Heart right ventricle (tissue), 16 donors: ENCODE results near the gene SUGT1. TPM values are rescaled to one million over a fixed set of nuclear protein-coding genes. Genes with fewer than 3 reads are reported as not detected.
A peak's percentile ranks its signal among the peaks of the same experiment; 100 is the strongest.
"Not testable (repeated sequence)": the region's sequence is repeated elsewhere in the genome, so short reads cannot be mapped to it uniquely, and the experiment has no call there.

Source experiments
- ATAC-seq, 8 donors: fragments of 200-7000 bp; cut with Tn5 transposase; one replicate each; pipeline ENCODE4 v1.9.1; 2020; ENCODE audit warnings: mild to moderate bottlenecking in 8 of 8, moderate library complexity in 8 of 8, moderate number of reproducible peaks in 1 of 8
- DNase-seq, 2 donors: peaks; one replicate each; pipeline ENCODE4 v3.0.0-alpha.2; 2020
- H3K27ac ChIP-seq, 10 donors: fragments of 200-600 bp; sonication (generic) in 2 of 10; one replicate each; pipeline versions ENCODE4 v1.5.0 to v1.8.0; 2020 to 2022; ENCODE audit warnings: mild to moderate bottlenecking in 3 of 10
- H3K27me3 ChIP-seq, 7 donors: fragments of 200-600 bp; one replicate each; pipeline ENCODE4 v1.8.0; 2021 to 2022; ENCODE audit warnings: mild to moderate bottlenecking in 2 of 7
- H3K36me3 ChIP-seq, 9 donors: fragments of 200-600 bp; sonication (generic) in 1 of 9; one replicate each; pipeline versions ENCODE4 v1.5.0 to v1.8.0; 2020 to 2022; ENCODE audit warnings: mild to moderate bottlenecking in 2 of 9
- H3K4me1 ChIP-seq, 9 donors: fragments of 200-600 bp; sonication (generic) in 1 of 9; one replicate each; pipeline versions ENCODE4 v1.5.0 to v1.8.0; 2020 to 2022; ENCODE audit warnings: mild to moderate bottlenecking in 4 of 9
- H3K4me3 ChIP-seq, 10 donors: fragments of 200-600 bp; sonication (generic) in 2 of 10; one replicate each; pipeline versions ENCODE4 v1.5.0 to v1.8.0; 2020 to 2022; ENCODE audit warnings: mild to moderate bottlenecking in 7 of 10, moderate library complexity in 2 of 10
- H3K9me3 ChIP-seq, 11 donors: fragments of 200-600 bp in 10 of 11; sonication (generic) in 2 of 11; one replicate each; pipeline versions ENCODE4 v1.5.0 to v1.8.0; 2013 to 2022; ENCODE audit warnings: mild to moderate bottlenecking in 2 of 11, control low read depth in 1 of 11, moderate library complexity in 1 of 11
- WGBS, 2 donors: extraction: QIAGEN DNeasy Blood & Tissue Kit; methylation state at CpG; one replicate each; pipeline ENCODE4 v1.1.7; 2013; ENCODE audit warnings: inconsistent platforms in 1 of 2; 5-methylcytosine and 5-hydroxymethylcytosine counted together
- intact Hi-C, 10 donors: fragments of 100-400 bp; cut with DNase I; formaldehyde crosslinking; loops; one replicate each; pipeline versions ENCODE4 v1.11.1 to v1.14.2; 2022
- polyA plus RNA-seq, 2 donors: library from polyadenylated mRNA; stranded (reverse); fragments of 200-250 nt; gene quantifications; one replicate each; pipeline ENCODE4 v1.2.3, GENCODE V29; 2013
- total RNA-seq, 10 donors: library from RNA; stranded (reverse); fragmentation: NEBNext Ultra II Directional in 3 of 10; extraction: Animal tissue kit (Norgen Biotek cat#: 25700) in 3 of 10; gene quantifications; one replicate each; pipeline versions ENCODE4 v1.2.1 to v1.2.4, GENCODE V29; 2021 to 2023
- TF ChIP-seq, protein P1 (sequence below), 9 donors: fragments of 200-600 bp; sonication (generic) in 2 of 9; IDR thresholded peaks; one replicate each; pipeline versions ENCODE4 v1.5.0 to v1.8.0; 2021 to 2022; ENCODE audit warnings: antibody characterized with exemption in 9 of 9, mild to moderate bottlenecking in 5 of 9, moderate library complexity in 1 of 9
- donor health status: Arrhythmogenic right ventricular cardiomyopathy.
- donor health status: ischemic (EF 13 %, LVEDD 7.1; RV severe dilation, severe dysfunction).
- donor health status: healthy with polysubstance abuse.
- donor health status: DM: no; HTN: yes; CAD: no.
- donor health status: DM: no; HTN: no; CAD: no.
- donor health status: ischemic (EF 25% LVEDD 6.9; RV normal size, moderate dysfunction).
- donor health status: ischemic (EF 25% LVEDD 5.7; RV mildly dilated, moderate dysfunction).
- donor health status: healthy.
- donor health status: DM: yes; HTN: yes; CAD: no.
- donor health status: Ischemic cardiomyopathy.
- donor health status: ischemic (EF 35%, LVEDD 5.7; RV mildly dilated, moderate dysfunction).
- donor health status: nonischemic (EF 11% LVEDD 7.7; RV severe dilation, severe dysfunction).
- donor health status: DM: yes; HTN: yes; CAD: no.
- donor health status: PGD.
- donor health status: ischemic (EF 29% LVEDD 5.4; RV normal size, mild dysfunction).
- donor health status: nonischemic (EF 23%, LVEDD 6.1; RV moderate dilation, normal function).

The SUGT1 gene
- total and polyA plus RNA-seq, 12 donors, result 44.3 to 61.7 (median 54.2) TPM

DNA sequence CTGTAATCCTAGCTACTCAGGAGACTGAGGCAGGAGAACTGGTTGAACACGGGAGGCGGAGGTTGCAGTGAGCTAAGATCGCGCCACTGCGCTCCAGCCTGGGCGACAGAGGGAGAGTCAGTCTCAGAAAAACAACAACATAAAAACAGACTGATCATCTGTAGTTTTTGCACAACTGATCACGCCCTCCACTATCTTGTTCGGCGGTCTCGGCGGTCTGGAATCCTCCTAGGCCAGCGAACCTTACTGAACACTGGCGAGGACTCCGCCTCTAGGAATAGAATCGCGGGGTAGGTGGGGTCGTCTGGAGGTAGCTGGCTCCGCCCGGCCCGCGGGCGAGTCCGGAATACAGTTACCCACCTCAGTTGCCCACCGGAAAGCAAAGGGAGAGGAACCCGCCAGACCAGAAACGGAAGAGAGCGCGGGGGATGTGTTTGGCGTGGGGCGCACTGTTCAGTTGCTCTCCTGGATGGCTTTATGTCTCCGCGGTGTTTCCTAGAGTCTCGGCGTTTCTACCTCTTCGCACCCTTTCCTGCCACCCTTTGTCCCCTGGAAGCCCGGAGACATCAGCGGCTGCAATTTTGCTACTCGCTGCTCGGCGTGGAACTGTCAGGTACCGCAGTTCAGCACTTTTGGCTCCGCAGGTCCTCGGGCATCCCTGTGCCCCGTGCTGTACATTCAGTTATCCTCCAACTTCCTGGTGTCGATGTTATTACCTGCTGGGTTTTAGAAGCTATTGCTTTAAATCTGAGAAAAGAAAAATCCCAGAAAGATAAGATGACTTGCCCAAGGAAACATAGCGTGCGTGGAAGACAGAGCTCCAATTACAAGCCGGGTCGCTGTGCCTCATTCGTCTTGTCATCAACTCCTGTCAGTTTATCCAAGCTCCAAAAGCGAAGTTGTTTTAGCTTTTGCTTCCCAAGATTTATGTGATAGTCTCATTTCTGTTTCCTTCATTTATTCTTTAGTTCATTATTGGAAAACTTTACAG lies 35.3 kb upstream of the SUGT1 start:
- intact Hi-C loops, result loop anchor here in 6 of 10 donors (1.0 to 10.0 kb wide), 4 partner anchors 35 to 347 kb away; partner anchors contain the start of gene SUGT1 (in 6 of the 6)
- Histone ChIP-seq H3K4me1 (peaks cover 0 to 26% (median 4%) of the 10 kb centered on the region in 9 donors), H3K36me3 (peaks cover 0 to 11% (median 0%) of the 10 kb centered on the region in 9 donors), H3K27ac (peak overlapping the region; percentile 2 to 89 (median 78)), H3K9me3 (no peaks in the 10 kb centered on the region), H3K27me3 (no peaks in the 10 kb centered on the region), H3K4me3 (peak overlapping the region; percentile 38 to 85 (median 76))
- ATAC-seq (peak; percentile 96 to 99 (median 99)), DNase-seq (peak; percentile 70 to 85)
- WGBS, 2 donors, result 1 to 2% methylated on average over 51 of the region's 51 CpGs
- TF ChIP-seq, protein P1, sequence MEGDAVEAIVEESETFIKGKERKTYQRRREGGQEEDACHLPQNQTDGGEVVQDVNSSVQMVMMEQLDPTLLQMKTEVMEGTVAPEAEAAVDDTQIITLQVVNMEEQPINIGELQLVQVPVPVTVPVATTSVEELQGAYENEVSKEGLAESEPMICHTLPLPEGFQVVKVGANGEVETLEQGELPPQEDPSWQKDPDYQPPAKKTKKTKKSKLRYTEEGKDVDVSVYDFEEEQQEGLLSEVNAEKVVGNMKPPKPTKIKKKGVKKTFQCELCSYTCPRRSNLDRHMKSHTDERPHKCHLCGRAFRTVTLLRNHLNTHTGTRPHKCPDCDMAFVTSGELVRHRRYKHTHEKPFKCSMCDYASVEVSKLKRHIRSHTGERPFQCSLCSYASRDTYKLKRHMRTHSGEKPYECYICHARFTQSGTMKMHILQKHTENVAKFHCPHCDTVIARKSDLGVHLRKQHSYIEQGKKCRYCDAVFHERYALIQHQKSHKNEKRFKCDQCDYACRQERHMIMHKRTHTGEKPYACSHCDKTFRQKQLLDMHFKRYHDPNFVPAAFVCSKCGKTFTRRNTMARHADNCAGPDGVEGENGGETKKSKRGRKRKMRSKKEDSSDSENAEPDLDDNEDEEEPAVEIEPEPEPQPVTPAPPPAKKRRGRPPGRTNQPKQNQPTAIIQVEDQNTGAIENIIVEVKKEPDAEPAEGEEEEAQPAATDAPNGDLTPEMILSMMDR (IDR thresholded peaks at IDR 0.05), result no peak

- H3K27ac ChIP-seq, H3K4me1 ChIP-seq, ATAC-seq, DNase-seq, H3K9me3 ChIP-seq, H3K27me3 ChIP-seq, intact Hi-C loops: not testable (repeated sequence)
- Histone ChIP-seq H3K36me3 (peaks cover 0 to 75% (median 25%) of the 10 kb centered on the region in 9 donors), H3K4me3 (peak overlapping the region in 1 of 10 donors; percentile 24)
- WGBS, 2 donors, result 69 to 72% methylated on average over 7 of the region's 7 CpGs
Measured at GRCh38 chr13:52631083-52631690, 21.4 kb upstream of the SUGT1 start.

DNA sequence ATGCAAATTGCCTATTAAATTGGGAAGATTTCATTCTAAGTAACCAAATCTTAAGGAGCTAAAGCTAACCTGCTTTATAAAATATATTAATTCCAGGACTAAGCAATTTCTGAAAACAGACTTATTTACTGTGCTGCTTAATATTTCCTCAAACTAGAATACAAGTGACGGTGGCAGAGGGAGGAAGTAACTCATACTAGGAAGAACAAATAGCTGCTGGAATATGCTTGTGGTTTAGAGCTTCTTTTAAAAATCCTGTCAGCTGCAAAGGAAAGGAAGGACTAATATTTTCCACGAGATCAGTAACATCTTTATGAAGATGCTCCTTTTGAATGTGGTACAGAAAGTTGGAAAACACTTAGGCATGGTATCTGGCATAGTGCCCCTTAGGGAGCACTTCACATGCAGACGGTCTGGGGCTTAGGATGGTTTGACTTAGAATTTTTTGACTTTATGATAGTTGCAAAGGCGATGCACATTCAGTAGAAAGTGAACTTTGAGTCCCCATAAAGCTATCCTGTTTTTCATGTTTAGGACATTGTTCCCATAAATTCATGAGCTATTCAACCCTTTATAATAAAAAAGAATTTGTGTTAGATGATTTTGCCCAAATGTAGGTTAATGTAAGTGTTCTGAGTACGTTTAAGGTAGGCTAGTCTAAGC lies 13.8 kb upstream of the SUGT1 start:
- H3K27ac ChIP-seq, result no peak overlapping the region
- 86 to 94% methylated on average over 5 of the region's 5 CpGs for WGBS, 2 donors
- TF ChIP-seq, protein P1 (IDR thresholded peaks at IDR 0.05), result no peak
- no peaks in the 10 kb centered on the region for H3K4me1 ChIP-seq
- no peaks in the 10 kb centered on the region for H3K9me3 ChIP-seq
- H3K27me3 ChIP-seq, result no peaks in the 10 kb centered on the region
- no peak overlapping the region for H3K4me3 ChIP-seq
- intact Hi-C loops, result no loop called here
- DNase-seq (no peak), ATAC-seq (no peak)
- H3K36me3 ChIP-seq, result peaks cover 0 to 70% (median 9%) of the 10 kb centered on the region in 9 donors

DNA sequence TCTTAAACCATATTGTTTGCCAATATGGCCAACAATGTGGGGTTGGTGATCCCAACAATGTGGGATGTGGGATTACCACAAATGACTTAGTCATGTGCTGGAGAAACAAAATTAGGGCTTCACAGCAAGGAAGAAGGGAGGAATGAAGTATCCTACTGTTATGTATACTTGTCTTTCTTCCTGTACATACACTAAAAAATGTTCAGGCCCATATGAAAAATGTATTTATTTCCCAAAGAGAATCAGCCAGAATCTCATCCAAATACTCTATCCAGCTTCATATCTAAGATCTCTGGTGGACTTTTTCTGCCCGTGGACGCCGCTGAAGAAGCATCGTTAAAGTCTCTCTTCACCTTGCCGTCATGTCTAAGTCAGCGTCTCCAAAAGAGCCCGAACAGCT lies 10.5 kb upstream of the SUGT1 start, which contains the start of gene HNRNPA1L2:
Gene HNRNPA1L2 (plus strand): TSS at position 301 of the 400 bp plus-strand sequence. CDS start 62 bp downstream, at position 363.
- Histone ChIP-seq H3K36me3 (peaks cover 0 to 63% (median 9%) of the 10 kb centered on the region in 9 donors), H3K27me3 (no peaks in the 10 kb centered on the region), H3K9me3 (no peaks in the 10 kb centered on the region), H3K4me3 (no peak within 1 kb of the TSS), H3K4me1 (peaks cover 0 to 9% (median 0%) of the 10 kb centered on the region in 9 donors), H3K27ac (no peak within 1 kb of the TSS)
- TF ChIP-seq, protein P1 (IDR thresholded peaks at IDR 0.05), result no peak
- intact Hi-C loops, result no loop called here
- DNase-seq, result no peak
- 98% methylated on average over 7 of the region's 7 CpGs for WGBS, 2 donors
- no peak for ATAC-seq
